HG03196 (cell line): ENCODE data around the gene TFPT.
A peak's percentile ranks its signal among the peaks of the same experiment; 100 is the strongest.

Experiments used
- ATAC-seq: cut with Tn5 transposase; IDR thresholded peaks from one replicate; pipeline ENCODE4 v1.9.1; 2021; ENCODE audit not compliant: unreplicated experiment

Gene TFPT

DNA sequence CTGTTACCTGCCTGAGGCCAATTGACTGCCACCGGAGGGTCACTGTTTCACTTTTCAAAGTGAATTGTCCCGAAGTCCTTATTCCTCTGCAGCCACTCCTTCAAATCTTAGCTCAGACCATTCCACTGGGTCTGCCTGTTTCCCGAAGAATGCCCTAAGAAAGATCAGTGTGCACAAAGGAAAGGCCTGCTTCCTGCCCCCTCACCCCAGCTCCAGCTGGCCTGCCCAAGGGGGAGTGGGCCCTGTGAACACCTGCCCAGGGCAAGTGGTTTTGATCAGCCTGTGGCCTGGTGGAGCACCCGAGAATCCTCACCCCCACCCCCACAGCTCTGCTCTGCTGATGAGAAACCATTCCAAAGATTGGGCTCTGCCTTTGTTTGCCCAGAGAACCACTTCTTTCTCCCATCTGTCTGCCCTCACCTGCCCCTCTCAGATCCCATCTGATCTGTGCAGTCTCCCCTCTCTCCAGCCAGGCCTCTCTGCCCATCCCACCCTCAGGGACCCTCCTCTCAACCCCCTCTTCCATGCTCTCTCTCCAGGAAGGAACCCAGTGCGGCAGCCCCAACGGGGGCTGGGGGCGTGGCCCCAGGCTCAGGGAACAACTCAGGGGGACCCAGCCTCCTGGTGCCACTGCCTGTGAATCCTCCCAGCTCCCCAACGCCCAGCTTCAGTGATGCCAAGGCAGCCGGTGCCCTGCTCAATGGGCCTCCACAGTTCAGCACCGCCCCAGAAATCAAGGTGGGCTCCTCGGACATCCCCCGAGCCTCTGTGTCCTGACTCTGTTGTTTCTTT lies 33.8 kb upstream of the TFPT start:
- no peak for ATAC-seq

DNA sequence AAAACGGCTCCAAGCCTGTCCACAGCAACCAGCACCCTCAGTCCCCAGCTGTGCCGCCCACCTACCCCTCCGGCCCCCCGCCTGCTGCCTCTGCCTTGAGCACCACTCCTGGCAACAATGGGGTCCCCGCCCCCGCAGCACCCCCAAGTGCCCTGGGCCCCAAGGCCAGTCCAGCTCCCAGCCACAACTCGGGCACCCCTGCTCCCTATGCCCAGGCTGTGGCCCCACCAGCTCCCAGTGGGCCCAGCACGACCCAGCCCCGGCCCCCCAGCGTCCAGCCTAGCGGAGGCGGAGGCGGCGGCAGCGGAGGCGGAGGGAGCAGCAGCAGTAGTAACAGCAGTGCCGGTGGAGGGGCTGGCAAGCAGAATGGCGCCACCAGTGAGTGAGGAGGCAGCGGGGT lies 32.7 kb upstream of the TFPT start:
- no peak for ATAC-seq

GRCh38 chr19:54147676-54148075 lies 32.2 kb upstream of the TFPT start:
- ATAC-seq: no peak

DNA sequence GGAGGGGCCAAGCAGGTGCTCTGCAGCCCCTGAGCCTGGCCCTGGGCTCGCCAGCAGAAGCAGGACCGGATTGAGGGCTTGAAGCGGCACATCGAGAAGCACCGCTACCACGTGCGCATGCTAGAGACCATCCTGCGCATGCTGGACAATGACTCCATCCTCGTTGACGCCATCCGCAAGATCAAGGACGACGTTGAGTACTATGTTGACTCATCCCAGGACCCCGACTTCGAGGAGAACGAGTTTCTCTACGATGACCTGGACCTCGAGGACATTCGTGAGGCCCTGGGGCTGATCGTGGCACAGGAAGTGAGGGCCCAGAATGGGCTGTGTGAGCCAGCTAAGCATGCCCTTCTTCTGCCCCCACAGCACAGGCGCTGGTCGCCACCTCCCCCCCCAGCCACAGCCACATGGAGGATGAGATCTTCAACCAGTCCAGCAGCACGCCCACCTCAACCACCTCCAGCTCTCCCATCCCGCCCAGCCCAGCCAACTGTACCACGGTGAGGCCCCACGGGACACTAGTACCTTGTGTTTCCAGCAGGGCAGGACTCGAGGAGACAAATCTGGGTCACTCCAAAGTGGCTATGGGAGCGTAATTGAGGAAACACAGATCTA lies 30.2 kb upstream of the TFPT start:
- ATAC-seq: no peak

DNA sequence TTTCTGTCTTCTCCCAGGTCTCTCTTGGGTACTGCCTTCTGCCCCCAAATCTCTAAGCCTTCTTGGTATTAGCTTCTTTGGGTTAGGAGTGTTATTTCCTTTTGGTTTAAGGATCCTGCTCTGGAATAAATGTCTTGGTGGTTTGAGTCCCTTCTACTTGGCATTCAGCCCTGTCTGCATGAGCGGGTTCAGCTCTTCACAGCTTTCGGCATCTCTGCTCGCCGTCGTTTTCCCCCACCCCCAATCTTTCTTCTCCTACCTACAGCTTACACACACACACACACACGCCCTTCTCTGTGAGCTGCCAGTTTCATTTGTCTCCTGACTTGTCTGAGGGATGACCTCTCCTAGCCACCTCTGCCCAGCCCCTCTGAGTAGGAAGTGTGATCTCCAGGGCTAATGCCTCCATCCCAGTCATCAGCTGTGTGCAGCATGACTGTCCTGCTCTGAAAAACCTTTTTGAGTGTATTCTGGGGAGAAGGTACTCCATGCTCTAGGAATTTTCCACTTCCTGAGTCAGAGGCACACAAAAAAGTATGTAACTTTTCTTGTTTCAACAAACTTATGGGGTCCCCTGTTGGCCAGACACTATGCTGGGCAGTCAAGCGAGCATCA lies 26.8 kb upstream of the TFPT start:
- ATAC-seq: no peak

GRCh38 chr19:54141356-54141755 lies 25.9 kb upstream of the TFPT start:
- ATAC-seq: no peak

DNA sequence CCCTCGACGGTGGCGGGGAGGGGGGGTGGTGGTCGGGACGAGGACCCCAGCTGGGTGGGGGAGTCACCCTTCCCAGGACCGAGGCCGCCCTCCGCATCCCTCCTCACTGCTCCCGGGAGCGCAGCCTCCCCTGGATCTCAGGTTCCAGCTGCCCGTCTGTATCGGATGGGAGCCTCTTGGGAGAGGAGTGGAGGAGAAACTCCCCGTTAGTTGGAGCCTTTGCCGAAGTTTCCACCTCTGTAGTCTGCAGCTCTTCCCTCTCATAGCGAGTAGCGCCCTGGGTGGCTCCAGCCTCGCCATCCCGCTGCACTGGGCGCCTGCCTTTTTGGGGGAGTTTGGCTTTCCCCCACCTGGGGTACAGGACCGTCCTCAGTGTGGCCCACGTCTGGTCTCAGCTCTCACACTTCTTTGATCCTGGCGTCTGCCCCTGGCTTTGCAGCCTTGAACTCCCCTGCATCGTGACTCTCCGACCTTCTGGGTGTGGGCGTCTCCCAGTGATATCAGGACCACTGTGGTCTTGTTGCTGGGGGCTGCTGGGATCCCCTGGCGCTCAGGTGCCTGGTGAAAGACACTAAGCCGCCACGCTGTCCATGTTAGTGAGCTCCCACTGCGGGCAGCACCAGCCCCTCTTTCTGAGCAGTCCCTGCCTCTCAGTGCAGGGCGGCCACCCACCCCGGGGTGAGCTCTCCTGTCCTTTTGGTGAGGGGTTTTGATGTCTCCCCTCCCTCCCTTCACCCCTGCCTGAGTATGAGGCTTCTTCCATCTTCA lies 23.2 kb upstream of the TFPT start:
- no peak for ATAC-seq

GRCh38 chr19:54137699-54138488 lies 22.4 kb upstream of the TFPT start, which contains the start of gene CNOT3:
TSS of gene CNOT3 (plus strand) at chr19:54137762. CDS start at chr19:54142979, 5,217 bp downstream.
- no peak for ATAC-seq

DNA sequence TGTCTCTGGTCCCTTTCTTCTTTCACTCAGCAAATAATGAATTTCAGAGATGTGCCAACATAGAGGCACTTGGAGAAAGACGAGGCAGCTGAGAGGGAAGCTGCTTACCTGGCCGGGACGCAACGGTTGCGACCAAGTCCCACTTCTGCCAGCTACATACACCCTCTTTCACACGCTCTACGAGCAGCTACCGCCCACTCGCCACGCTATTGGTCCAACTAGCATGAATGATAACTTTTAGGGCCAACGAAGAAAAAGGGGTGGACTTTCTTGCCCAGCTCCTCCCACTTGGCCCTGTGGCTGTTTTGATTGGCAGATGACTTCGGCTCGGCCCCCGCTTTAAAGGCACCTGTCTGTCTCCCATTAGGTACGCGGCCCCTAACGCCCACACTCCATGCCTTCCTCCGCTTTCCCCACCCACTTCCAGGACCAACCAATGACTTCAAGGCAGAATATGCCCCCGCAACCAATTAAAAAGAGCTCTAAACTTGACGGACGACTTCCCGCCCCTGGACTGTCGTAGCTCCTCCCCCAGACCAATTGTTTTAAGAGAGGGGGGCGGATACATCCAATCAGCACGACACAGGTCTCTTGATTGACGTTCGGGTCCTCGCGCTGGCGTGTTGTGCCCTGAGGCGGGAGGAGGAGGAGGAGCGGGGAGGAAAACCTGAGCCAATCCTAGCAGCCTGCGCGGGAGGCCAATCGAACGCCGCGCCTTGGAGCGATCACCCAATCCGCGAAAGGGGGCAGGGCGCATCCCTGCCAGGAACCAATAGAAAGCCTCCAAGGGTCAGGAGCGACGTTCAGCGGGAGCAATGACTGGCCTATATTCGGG lies 21.6 kb upstream of the TFPT start:
- peak; percentile 84 for ATAC-seq

DNA sequence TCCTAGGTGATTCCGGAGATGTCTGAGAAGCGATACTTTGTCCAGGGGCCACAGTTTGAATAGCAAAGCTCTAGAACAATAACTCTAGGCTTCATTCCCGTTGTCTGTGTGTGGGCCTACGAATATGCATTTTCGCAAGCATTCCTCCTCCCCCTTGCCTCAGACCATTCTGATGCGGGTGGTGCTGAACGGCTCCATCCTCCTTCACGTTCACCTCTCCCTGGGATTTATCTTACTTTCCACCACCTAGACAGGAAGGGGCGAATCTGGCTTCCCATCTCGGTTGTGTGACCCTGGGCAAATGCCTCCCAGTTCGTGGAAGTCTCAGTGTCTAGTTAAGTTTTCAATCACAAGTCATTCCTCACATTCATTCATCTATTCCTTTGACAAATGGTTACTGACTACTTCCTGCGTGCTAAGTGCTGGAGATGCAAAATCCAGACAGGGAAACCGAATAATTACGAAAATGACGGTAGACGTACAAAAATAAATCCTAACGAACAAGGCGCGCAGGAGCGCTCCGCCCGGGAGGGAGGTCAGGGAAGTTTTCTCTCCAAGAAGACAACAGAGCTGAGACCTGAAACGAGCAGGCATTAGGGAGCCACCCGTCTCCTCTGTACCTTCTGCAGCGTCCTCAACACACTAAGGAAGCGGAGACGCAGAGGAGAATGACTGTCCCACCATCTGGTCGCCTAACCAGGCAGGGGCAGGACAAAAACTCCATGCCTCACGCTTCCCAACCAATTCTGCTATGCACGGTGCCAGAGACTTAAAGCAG lies 20.8 kb upstream of the TFPT start:
- ATAC-seq: no peak

- ATAC-seq: no peak
These were observed 18.6 kb upstream of the TFPT start for GRCh38 chr19:54133957-54134590.

DNA sequence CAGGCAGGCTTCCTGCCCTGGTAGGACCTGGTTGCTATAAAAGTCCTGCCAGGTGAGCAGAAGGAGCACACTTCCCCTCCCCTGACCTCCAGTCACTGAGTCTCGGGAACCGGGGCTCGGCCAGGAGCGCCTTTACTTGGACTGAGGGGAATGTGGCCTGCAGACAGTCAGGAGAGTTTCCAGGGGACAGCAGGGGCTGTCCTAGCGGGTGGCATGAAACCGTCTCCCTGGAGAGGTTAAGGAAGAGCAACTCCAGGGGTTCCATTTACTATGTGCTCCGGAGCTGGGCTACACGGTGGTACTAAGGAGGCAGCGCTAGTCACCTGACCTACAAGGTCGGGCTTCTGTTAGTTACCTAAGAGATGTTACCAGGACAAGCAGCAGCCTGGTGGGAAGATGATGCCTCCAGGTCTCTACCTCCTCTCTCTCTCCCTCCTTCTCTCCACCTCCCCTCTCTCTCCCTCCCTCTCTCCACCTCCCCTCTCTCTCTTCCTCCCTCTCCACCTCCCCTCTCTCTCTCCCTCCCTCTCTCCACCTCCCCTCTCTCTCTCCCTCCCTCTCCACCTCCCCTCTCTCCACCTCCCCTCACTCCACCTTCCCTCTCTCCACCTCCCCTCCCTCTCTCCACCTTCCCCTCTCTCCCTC lies 18.0 kb upstream of the TFPT start:
- ATAC-seq: no peak

DNA sequence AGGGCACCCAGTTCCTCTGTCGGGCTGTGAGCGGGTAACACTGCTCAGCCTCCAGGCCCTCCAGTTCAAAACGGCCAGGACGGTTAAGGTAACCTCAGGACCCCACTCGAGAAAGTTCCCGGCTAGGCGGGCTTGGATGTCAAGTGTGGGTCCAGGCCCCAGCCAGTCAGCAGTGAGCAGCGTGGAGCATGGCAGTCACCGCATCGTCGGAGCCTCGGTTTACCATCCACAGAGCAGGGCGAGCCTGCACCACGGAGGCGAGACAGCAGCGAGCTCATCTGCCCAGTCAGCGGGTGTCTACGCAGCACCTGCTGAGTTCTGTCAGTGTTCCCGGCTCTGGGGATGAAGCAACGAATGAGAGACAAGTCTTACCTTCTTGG lies 14.2 kb upstream of the TFPT start:
- ATAC-seq: no peak

GRCh38 chr19:54128796-54129616 lies 13.5 kb upstream of the TFPT start:
- ATAC-seq: no peak

DNA sequence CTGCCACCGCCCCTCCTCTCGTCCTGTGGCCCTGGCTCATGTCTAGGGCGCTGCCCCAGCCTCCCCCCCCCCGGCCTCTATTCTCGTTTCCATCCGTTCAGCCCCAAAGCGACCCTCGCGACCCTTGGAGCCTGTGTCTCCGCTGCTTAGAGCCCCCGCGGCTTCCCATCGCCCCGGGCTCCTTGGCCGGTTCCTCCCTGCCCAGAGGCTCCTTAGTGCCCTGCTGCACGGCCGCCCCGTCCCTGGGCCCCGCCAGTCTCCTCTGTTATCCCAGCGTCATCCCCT lies 12.9 kb upstream of the TFPT start:
- ATAC-seq: no peak

DNA sequence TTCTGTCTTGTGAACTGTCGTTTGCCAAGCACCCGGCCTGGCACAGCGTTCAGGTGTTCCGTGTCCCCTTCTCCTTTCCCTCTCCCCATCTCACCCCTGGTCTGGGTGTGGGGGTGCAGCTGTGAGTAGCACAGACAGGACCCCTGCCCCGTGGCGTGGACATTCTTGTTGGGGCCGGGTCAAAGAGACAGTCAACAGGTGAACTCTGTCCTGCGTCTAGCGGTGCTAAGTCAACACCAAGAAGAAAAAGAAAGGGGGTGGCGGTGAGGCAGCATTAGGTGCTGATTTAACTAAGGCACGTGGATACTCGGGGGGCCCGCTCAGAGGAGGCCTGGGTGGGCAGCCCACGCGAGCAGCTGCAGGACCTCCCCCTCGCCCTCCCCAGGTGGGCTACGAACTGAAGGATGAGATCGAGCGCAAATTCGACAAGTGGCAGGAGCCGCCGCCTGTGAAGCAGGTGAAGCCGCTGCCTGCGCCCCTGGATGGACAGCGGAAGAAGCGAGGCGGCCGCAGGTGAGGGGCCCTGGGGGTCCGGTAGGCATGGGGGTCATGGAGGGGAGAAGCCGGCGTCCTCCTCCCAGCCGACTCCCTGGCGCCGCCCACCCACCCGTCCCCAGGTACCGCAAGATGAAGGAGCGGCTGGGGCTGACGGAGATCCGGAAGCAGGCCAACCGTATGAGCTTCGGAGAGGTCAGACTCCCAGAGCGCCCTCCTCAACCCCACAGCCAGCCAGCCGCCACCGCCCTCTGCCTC lies 12.4 kb upstream of the TFPT start:
- no peak for ATAC-seq

DNA sequence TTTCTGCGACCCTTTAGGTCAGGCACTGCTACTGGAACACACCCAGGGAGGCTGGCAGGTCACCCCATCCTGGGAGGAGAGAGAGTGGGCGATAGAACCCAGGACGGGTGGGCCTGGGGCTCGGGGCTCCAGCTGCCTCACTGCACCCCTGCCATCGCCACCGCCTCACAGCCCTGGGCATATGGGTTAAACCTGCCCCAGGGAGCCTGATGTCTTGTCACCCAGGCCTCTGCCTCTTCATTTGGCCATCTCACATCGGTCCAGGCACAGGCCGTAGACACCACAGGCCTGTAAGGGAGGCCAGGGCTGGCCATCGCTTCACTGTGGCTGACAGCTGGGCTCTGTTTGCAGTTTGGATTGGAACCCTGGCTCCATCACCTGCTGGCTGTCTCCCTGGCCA lies 10.3 kb upstream of the TFPT start:
- ATAC-seq: no peak
